Activated CD8-positive, alpha-beta T cell treated with anti-CD3 and anti-CD28 coated beads, Interleukin-2, amount 10 ng/mL, durations not matched to agents 7 days and 5 days (primary cell): ENCODE results near the gene KPNA3. TPM values are rescaled to one million over a fixed set of nuclear protein-coding genes. Genes with fewer than 3 reads are reported as not detected.
A peak's percentile ranks its signal among the peaks of the same experiment; 100 is the strongest.

Experiments
- ATAC-seq: fragments of 150-1000 bp; cut with Tn5 transposase; one replicate; pipeline ENCODE4 v1.10.0; 2021; ENCODE audit warnings: moderate library complexity
- CTCF ChIA-PET: fragments of 350-600 bp; sonication (Branson Sonifier 250); formaldehyde crosslinking; loops from one replicate; lab custom pipeline; 2021; ENCODE audit warnings: antibody characterized with exemption; lab: Charles Lee
- POLR2A ChIA-PET: fragments of 350-600 bp; sonication (Branson Sonifier 250); formaldehyde crosslinking; loops from one replicate; lab custom pipeline; 2021; ENCODE audit warnings: antibody characterized with exemption; lab: Charles Lee
- DNase-seq: peaks from one replicate; pipeline ENCODE4 v3.0.0-alpha.2; 2020
- H3K27ac Mint-ChIP-seq: one replicate; pipeline ENCODE4 v1.8.0; 2021; ENCODE audit warnings: mild to moderate bottlenecking, mixed read lengths
- H3K27me3 Mint-ChIP-seq: one replicate; pipeline ENCODE4 v1.8.0; 2021; ENCODE audit warnings: low read depth, mixed read lengths
- H3K36me3 Mint-ChIP-seq: one replicate; pipeline ENCODE4 v1.8.0; 2021; ENCODE audit warnings: low read depth, mixed read lengths
- H3K4me1 Mint-ChIP-seq: one replicate; pipeline ENCODE4 v1.8.0; 2021; ENCODE audit warnings: low read depth, mixed read lengths
- H3K4me3 Mint-ChIP-seq: one replicate; pipeline ENCODE4 v1.8.0; 2021; ENCODE audit warnings: mild to moderate bottlenecking, mixed read lengths
- H3K9me3 Mint-ChIP-seq: one replicate; pipeline ENCODE4 v1.8.0; 2022; ENCODE audit warnings: mixed read lengths; ENCODE audit not compliant: insufficient read depth
- total RNA-seq, 2 experiments: library from RNA; stranded (reverse); gene quantifications; one replicate each; pipeline ENCODE4 v1.2.3, GENCODE V29; 2021

The KPNA3 gene
- total RNA-seq, 2 experiments from 2014 or later, result 38.7 to 41.2 TPM

DNA sequence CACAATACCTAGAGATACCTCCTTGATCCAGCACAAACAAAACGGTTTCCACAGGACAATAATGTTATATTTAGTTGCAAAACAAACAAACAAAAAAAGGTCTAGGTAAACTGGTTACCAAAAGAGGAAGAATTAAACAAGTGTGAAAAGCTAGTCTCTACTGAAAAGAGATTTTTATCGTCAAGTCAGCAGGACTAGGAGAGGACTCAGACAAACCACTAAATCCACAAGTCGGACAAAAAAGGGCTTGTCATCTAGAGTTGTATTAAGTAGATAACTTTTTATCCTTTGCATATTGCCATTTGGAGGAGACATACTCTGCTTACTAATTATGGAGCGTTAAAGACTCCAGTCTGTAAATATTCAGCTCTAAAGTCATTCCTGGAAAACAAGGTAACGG lies 9.9 kb upstream of the KPNA3 start:
- CTCF ChIA-PET, result interaction anchor here (0.6 kb wide), 1 partner anchor 31 kb away, joined by 5 read pairs; no protein-coding TSS in a partner anchor

DNA sequence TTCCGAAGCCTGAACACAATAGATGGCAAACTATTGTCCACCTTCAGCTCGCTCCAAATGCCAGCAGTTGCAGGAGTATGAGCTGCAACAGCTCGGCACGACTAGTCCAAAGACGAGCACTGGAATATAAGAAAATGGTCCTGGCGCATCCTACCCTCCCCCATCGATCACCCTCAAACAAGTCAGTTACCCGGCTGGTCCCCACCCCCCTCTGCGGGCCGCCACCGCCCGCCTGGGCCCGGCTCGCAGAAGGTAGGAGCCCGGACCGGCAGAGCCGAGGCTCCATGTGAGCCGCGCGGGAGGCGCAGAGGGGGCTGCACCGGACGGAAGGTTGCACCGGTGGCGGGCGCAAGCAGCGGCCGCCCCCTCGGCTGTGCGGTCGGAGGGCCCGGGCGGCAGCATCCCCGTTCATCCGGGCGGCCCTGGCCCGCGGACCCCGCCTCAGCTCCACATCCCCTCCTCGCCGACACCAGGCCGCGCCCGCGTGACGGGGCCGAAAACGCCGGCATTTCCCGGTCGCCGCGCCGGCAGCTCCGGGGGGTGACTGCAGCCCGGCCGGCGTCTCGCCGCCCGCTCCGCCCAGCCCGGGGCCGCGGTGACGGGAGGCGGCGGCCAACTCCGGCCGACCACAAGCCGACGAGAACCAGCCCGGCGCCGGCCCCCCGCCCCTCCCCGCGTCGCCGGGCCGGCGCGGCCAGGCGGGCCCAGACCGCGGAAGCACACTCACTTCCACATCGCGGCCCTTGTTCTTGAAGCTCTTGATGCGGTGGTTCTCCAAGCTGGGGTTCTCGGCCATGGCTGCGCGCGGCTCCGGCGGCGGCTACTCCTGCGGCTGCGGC lies 552 bp downstream of the KPNA3 start:
- DNase-seq (peak; percentile 60), ATAC-seq (peak; percentile 18)
- H3K4me1 Mint-ChIP-seq, result peaks cover 30% of the 10 kb centered on the region
- CTCF ChIA-PET, result interaction anchor here (0.8 to 2.5 kb wide), 9 partner anchors 52 to 491 kb away, joined by 3 to 9 read pairs (median 5); partner anchors contain the start of gene SPRYD7
- peak overlapping the region; percentile 92 for H3K4me3 Mint-ChIP-seq
- peaks cover 9% of the 10 kb centered on the region for H3K36me3 Mint-ChIP-seq
- H3K27me3 Mint-ChIP-seq, result peaks cover 4% of the 10 kb centered on the region
- POLR2A ChIA-PET, result interaction anchor here (0.6 to 1.7 kb wide), 6 partner anchors 10 to 348 kb away, joined by 3 to 9 read pairs (median 4); partner anchors contain the start of genes CAB39L, SETDB2 and SPRYD7
- peak overlapping the region; percentile 94 for H3K27ac Mint-ChIP-seq
- no peaks in the 10 kb centered on the region for H3K9me3 Mint-ChIP-seq

More for the DNA sequence above, 9.9 kb upstream of the KPNA3 start:
- Mint-ChIP-seq H3K4me1 (no peaks in the 10 kb centered on the region), H3K4me3 (no peak overlapping the region), H3K27ac (no peak overlapping the region), H3K9me3 (no peaks in the 10 kb centered on the region), H3K36me3 (no peaks in the 10 kb centered on the region), H3K27me3 (peaks cover 10% of the 10 kb centered on the region)
- ATAC-seq (no peak), DNase-seq (no peak)
- POLR2A ChIA-PET, result no interaction called here

DNA sequence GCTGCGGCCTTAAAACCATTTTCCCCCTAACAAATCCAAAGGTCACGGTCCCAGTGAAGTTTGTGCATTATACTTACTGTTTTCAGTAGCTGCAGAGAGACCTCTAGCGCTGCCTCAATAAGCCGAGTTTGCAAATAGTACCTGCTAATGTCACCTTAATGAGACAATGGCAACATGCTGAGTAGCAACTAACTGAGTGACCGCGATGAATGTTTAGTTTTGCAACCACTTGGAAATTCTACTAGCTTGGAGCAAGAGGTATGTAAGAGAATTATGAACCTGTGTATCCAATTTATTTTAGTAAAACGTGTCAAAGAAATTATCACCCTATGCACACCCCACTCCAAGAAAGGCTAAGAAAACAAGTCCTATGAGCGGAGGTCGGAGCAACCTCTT lies 1.2 kb downstream of the KPNA3 start:
- Mint-ChIP-seq H3K36me3 (peaks cover 12% of the 10 kb centered on the region), H3K4me3 (peak overlapping the region; percentile 92), H3K27ac (peak overlapping the region; percentile 94), H3K27me3 (peaks cover 4% of the 10 kb centered on the region), H3K9me3 (no peaks in the 10 kb centered on the region), H3K4me1 (peaks cover 34% of the 10 kb centered on the region)
- ChIA-PET CTCF (interaction anchor here (0.8 to 2.5 kb wide), 8 partner anchors 12 to 490 kb away, joined by 3 to 9 read pairs (median 5); partner anchors contain the start of gene SPRYD7), POLR2A (interaction anchor here (0.6 to 1.7 kb wide), 4 partner anchors 9 to 347 kb away, joined by 3 to 9 read pairs (median 4); partner anchors contain the start of genes CAB39L and SETDB2)
- peak; percentile 45 for DNase-seq
- no peak for ATAC-seq

DNA sequence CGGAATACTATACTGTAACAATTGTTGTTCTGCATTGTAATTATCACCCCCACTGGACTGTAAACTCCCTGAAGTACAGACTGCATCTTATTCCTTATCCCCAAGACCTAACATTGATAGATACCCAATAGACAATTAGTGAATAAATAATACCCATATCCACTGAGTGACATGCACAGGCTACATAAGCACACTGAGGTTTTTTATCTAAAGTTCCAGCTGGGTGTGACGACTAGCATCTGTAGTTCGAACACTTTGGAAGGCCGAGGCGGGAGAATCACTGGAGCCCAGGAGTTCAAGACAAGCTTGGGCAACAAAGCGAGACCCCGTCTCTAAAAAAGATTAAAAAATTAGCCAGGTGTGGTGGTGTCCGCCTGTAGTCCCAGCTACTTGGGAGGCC lies 2.5 kb downstream of the KPNA3 start:
- no peak overlapping the region for H3K4me3 Mint-ChIP-seq
- POLR2A ChIA-PET, result no interaction called here
- H3K36me3 Mint-ChIP-seq, result peaks cover 12% of the 10 kb centered on the region
- peaks cover 34% of the 10 kb centered on the region for H3K4me1 Mint-ChIP-seq
- no peak for DNase-seq
- H3K27me3 Mint-ChIP-seq, result no peaks in the 10 kb centered on the region
- CTCF ChIA-PET, result interaction anchor here (0.7 to 2.5 kb wide), 6 partner anchors 15 to 146 kb away, joined by 3 to 9 read pairs (median 6); partner anchors contain the start of gene SPRYD7
- no peaks in the 10 kb centered on the region for H3K9me3 Mint-ChIP-seq
- no peak for ATAC-seq
- no peak overlapping the region for H3K27ac Mint-ChIP-seq

DNA sequence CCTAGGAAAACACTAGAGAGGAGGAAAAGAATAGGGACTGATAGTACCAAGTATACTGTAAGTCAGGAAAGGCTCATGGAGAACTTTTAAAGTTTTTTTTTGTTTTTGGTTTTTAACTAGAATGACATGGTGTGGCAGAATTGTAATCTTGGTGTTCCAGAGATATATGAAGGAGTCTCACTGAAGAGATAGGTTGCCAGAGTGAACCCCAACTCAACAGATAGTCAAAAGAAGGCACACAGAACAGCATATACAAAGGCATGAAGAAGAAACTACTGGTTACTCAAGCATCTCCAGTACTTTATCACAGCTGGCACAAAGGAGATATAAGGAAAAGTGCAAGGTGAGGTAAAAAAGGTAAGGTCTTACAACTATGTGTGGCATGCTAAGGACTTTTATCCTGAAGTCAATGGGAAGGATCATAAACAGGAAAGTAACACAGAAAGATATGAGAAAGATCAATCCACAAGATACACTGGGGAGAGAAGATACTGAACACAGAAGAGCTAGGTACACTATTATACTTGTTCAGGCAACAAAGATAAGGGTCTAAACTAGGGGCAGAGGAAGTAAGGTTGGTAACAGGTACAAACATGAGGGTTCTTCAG lies 6.0 kb downstream of the KPNA3 start:
- no peak overlapping the region for H3K27ac Mint-ChIP-seq
- CTCF ChIA-PET, result no interaction called here

DNA sequence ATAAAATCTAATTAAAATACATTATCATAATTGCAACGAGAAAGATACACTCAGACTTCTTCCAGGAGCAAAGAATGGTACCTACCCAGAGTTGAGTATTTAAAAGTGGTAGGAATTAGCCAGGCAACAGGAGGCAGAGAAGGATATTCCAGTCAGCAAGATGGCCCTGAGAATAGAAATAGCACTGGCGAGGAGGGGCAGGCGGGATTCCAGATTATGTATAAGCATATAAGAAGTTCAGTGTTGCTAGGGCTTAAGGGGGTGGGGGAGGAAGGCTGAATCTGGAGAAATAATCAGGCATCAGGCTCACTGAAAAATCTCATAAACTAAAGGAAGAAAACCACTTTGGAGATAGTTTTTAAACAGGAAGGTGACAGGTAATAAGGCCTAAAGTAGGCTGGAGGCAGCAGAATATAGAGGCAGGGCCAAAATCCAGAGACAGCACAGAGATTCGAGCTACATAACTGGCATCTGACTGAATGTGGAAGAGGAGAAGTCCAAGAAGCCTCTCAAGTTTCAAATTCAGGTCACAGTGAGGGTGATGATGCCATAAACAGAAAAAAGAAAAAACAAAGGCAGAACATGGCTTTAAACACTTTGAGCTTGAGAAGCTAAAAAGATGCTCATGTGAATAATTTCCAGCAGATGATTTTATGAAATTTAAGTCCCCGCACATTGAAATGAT lies 7.5 kb downstream of the KPNA3 start:
- ChIA-PET POLR2A (no interaction called here), CTCF (no interaction called here)
- Mint-ChIP-seq H3K36me3 (peaks cover 17% of the 10 kb centered on the region), H3K9me3 (no peaks in the 10 kb centered on the region), H3K4me1 (peaks cover 19% of the 10 kb centered on the region), H3K4me3 (no peak overlapping the region), H3K27ac (no peak overlapping the region), H3K27me3 (no peaks in the 10 kb centered on the region)
- no peak for ATAC-seq
- DNase-seq, result no peak

More for the DNA sequence above, 6.0 kb downstream of the KPNA3 start:
- Mint-ChIP-seq H3K36me3 (peaks cover 20% of the 10 kb centered on the region), H3K9me3 (no peaks in the 10 kb centered on the region), H3K4me1 (peaks cover 28% of the 10 kb centered on the region), H3K27me3 (no peaks in the 10 kb centered on the region), H3K4me3 (no peak overlapping the region)
- POLR2A ChIA-PET, result no interaction called here
- no peak for ATAC-seq
- no peak for DNase-seq

DNA sequence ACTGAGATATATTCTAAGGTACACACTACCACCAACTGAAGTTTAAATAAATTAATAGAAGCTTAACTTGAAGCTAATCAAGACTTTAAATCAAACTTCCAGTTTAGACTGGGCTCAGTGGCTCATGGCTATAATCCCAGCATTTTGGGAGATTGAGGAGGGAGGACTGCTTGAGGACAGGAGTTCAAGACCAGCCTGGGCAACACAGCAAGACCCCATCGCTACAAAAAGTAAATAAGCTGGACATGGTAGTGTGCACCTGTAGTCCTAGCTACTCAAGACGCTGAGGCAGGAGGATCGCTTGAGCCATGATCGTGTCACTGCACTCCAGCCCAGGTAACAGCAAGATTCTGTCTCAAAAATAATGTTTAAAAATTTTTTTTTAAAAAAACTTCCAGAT lies 8.6 kb downstream of the KPNA3 start:
- Mint-ChIP-seq H3K27ac (no peak overlapping the region), H3K27me3 (no peaks in the 10 kb centered on the region), H3K36me3 (peaks cover 13% of the 10 kb centered on the region), H3K4me1 (peaks cover 7% of the 10 kb centered on the region), H3K4me3 (no peak overlapping the region), H3K9me3 (no peaks in the 10 kb centered on the region)
- ChIA-PET CTCF (interaction anchor here (2.2 kb wide), 1 partner anchor 9 kb away, joined by 10 read pairs; the partner anchor contains the start of gene KPNA3), POLR2A (no interaction called here)
- no peak for ATAC-seq
- DNase-seq, result no peak

DNA sequence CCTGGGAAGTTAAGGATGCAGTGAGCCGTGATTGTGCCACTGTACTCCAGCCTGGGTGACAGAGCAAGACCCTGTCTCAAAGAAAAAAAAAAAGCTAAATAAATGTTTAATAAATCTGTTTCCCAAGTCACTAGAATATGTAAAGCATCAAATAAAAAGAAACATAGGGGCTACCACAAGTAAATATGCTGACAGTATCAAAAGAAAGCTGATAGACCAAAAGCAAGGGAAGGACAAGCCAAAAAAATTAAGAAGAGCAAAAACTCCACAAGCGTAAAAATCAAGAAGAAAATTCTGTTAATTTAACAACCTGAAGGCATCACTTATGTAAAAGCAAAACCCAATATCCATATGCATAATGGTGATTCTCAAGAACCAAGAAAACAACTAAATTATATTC lies 9.7 kb downstream of the KPNA3 start:
- H3K9me3 Mint-ChIP-seq, result no peaks in the 10 kb centered on the region
- CTCF ChIA-PET, result interaction anchor here (2.2 kb wide), 1 partner anchor 10 kb away, joined by 10 read pairs; the partner anchor contains the start of gene KPNA3
- peaks cover 11% of the 10 kb centered on the region for H3K4me1 Mint-ChIP-seq

DNA sequence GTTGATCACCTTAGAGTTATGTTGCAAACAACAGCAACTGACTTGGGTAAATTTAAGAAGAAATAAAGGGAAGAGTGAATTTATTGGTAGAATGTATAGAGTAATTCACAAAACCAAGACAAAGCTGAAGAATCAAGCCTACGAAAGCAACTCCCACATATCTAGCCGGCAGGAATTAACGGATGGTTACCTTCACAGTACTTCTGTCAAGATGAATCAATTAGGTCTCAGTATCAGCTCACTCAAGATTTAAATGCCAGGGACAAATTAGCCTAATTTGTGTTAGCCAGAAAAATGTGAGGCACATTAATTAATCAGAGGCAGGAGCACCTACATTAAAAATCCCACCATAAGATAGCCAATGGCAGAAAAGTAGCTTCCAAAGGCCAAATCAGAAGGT lies 10.7 kb downstream of the KPNA3 start:
- Mint-ChIP-seq H3K36me3 (peaks cover 10% of the 10 kb centered on the region), H3K27ac (no peak overlapping the region), H3K4me1 (peaks cover 10% of the 10 kb centered on the region), H3K4me3 (no peak overlapping the region), H3K27me3 (no peaks in the 10 kb centered on the region), H3K9me3 (no peaks in the 10 kb centered on the region)
- ChIA-PET POLR2A (interaction anchor here (1.0 kb wide), 1 partner anchor 10 kb away, joined by 9 read pairs; the partner anchor contains the start of gene KPNA3), CTCF (interaction anchor here (0.6 kb wide), 1 partner anchor 212 kb away, joined by 3 read pairs; no protein-coding TSS in a partner anchor)
- DNase-seq, result no peak
- ATAC-seq, result no peak

More for the DNA sequence above, 9.7 kb downstream of the KPNA3 start:
- Mint-ChIP-seq H3K27me3 (no peaks in the 10 kb centered on the region), H3K4me3 (no peak overlapping the region), H3K36me3 (peaks cover 11% of the 10 kb centered on the region), H3K27ac (no peak overlapping the region)
- no peak for ATAC-seq
- POLR2A ChIA-PET, result no interaction called here
- DNase-seq, result no peak

DNA sequence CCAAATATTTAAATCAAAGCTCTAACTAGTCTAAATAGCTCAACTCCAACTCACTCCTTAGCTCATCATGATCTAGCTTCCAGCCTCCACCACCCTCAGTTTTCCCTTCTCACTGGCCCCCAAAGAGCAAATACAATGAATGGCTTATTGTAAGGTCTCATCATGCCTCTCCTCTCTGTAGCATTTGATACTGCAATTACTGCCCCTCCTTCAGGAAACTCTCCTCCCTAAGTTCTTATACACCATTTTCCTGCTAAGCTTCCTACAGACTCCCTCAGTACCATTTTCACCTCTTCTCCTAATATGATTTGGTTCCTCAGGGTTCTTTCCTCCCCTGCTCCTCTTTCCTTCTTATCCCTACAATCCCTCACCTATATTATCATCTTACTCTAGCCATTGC lies 12.8 kb downstream of the KPNA3 start:
- no peaks in the 10 kb centered on the region for H3K27me3 Mint-ChIP-seq
- ChIA-PET CTCF (interaction anchor here (1.3 kb wide), 1 partner anchor 11 kb away, joined by 5 read pairs; no protein-coding TSS in a partner anchor), POLR2A (interaction anchor here (1.0 kb wide), 1 partner anchor 12 kb away, joined by 6 read pairs; no protein-coding TSS in a partner anchor)
- peaks cover 8% of the 10 kb centered on the region for H3K36me3 Mint-ChIP-seq
- no peak overlapping the region for H3K4me3 Mint-ChIP-seq
- peaks cover 7% of the 10 kb centered on the region for H3K4me1 Mint-ChIP-seq
- H3K27ac Mint-ChIP-seq, result no peak overlapping the region
- no peak for DNase-seq
- no peaks in the 10 kb centered on the region for H3K9me3 Mint-ChIP-seq
- no peak for ATAC-seq
